Measurements from ENCODE around the gene APOBEC3H. TPM values are rescaled to one million over a fixed set of nuclear protein-coding genes. Genes with fewer than 3 reads are reported as not detected.

The APOBEC3H gene
- total and polyA plus RNA-seq, 12 donors = 0.15 to 8.6 (median 0.52) TPM; not detected in 3

GRCh38 chr22:39151329-39151975 is 54.4 kb downstream of the APOBEC3H start:
- peaks cover 9 to 31% of the 10 kb centered on the region in 2 donors for H3K4me1 ChIP-seq (replicated peaks in 1 of 2)
- H3K27me3 ChIP-seq = no peaks in the 10 kb centered on the region
- no peaks in the 10 kb centered on the region for H3K9me3 ChIP-seq (replicated peaks in 1 of 3)
- H3K36me3 ChIP-seq (replicated peaks in 1 of 2) = no peaks in the 10 kb centered on the region
- peak in 1 of 2 donors; percentile 2 for TF ChIP-seq POLR2A (IDR thresholded peaks at IDR 0.05)
- no peak for TF ChIP-seq CTCF (IDR thresholded peaks at IDR 0.05)
- DNase-seq = peak in 2 of 7 donors; percentile 18 to 38
- peak overlapping the region in 2 of 4 donors; percentile 35 to 97 for H3K4me3 ChIP-seq
- WGBS, 4 donors = 34 to 45% (median 41%) methylated on average over 15 to 16 of the region's 16 CpGs
- peak overlapping the region; percentile 33 to 93 (median 72) for H3K27ac ChIP-seq
- intact Hi-C loops (cut with DNase I) = no loop called here

GRCh38 chr22:39152024-39152510 is 55.0 kb downstream of the APOBEC3H start:
- Histone ChIP-seq H3K4me1 (replicated peaks in 1 of 2) (peaks cover 8 to 28% of the 10 kb centered on the region in 2 donors), H3K27me3 (no peaks in the 10 kb centered on the region), H3K4me3 (peak overlapping the region in 3 of 4 donors; percentile 35 to 97 (median 78)), H3K9me3 (replicated peaks in 1 of 3) (no peaks in the 10 kb centered on the region), H3K27ac (peak overlapping the region; percentile 13 to 93 (median 72)), H3K36me3 (replicated peaks in 1 of 2) (no peaks in the 10 kb centered on the region)
- WGBS, 4 donors = 5 to 20% (median 10%) methylated on average over 10 to 44 of the region's 44 CpGs
- TF ChIP-seq CTCF (IDR thresholded peaks at IDR 0.05) (no peak), POLR2A (IDR thresholded peaks at IDR 0.05) (no peak)
- DNase-seq = peak in 1 of 7 donors; percentile 39
- intact Hi-C loops (cut with DNase I) = no loop called here

- peak; percentile 81 to 82 for TF ChIP-seq POLR2A (IDR thresholded peaks at IDR 0.05)
- no peak for TF ChIP-seq CTCF (IDR thresholded peaks at IDR 0.05)
- WGBS, 4 donors = 0 to 1% methylated on average over 78 to 97 of the region's 98 CpGs; no CpG with 5 or more reads in 2 of the 4 donors
- peak within 1 kb of the TSS; percentile 33 to 93 (median 72) for H3K27ac ChIP-seq
- H3K4me1 ChIP-seq (replicated peaks in 1 of 2) = peaks cover 8 to 28% of the 10 kb centered on the region in 2 donors
- no peaks in the 10 kb centered on the region for H3K9me3 ChIP-seq (replicated peaks in 1 of 3)
- H3K36me3 ChIP-seq (replicated peaks in 1 of 2) = no peaks in the 10 kb centered on the region
- peak; percentile 91 to 97 (median 95) for DNase-seq
- peak within 1 kb of the TSS; percentile 5 to 97 (median 56) for H3K4me3 ChIP-seq
- intact Hi-C loops (cut with DNase I) = no loop called here
- no peaks in the 10 kb centered on the region for H3K27me3 ChIP-seq
These were observed 55.6 kb downstream of the APOBEC3H start, which contains the start of gene CBX7 for GRCh38 chr22:39152511-39153219. Gene CBX7 (minus strand): TSS chr22:39152680. CDS start chr22:39152444, 236 bp downstream.

GRCh38 chr22:39153220-39153717 is 56.2 kb downstream of the APOBEC3H start:
- H3K27ac ChIP-seq = peak overlapping the region in 4 of 5 donors; percentile 68 to 88 (median 77)
- TF ChIP-seq POLR2A (IDR thresholded peaks at IDR 0.05) (no peak), CTCF (IDR thresholded peaks at IDR 0.05) (no peak)
- peak in 4 of 7 donors; percentile 34 to 43 (median 40) for DNase-seq
- H3K27me3 ChIP-seq = no peaks in the 10 kb centered on the region
- 4 to 11% (median 8%) methylated on average over 18 to 43 of the region's 43 CpGs for WGBS, 4 donors
- H3K9me3 ChIP-seq (replicated peaks in 1 of 3) = no peaks in the 10 kb centered on the region
- H3K4me1 ChIP-seq (replicated peaks in 1 of 2) = peaks cover 8 to 28% of the 10 kb centered on the region in 2 donors
- H3K4me3 ChIP-seq = peak overlapping the region in 3 of 4 donors; percentile 5 to 97 (median 21)
- H3K36me3 ChIP-seq (replicated peaks in 1 of 2) = no peaks in the 10 kb centered on the region
- intact Hi-C loops (cut with DNase I) = no loop called here

Data from adrenal gland (tissue), 12 donors.